HG03280 (cell line): ENCODE data around the gene FAM131A.

Experiments
- ATAC-seq: cut with Tn5 transposase; IDR thresholded peaks from one replicate; pipeline ENCODE4 v1.9.1; 2021; ENCODE audit warnings: mild to moderate bottlenecking, moderate library complexity; ENCODE audit not compliant: unreplicated experiment

The FAM131A gene

DNA sequence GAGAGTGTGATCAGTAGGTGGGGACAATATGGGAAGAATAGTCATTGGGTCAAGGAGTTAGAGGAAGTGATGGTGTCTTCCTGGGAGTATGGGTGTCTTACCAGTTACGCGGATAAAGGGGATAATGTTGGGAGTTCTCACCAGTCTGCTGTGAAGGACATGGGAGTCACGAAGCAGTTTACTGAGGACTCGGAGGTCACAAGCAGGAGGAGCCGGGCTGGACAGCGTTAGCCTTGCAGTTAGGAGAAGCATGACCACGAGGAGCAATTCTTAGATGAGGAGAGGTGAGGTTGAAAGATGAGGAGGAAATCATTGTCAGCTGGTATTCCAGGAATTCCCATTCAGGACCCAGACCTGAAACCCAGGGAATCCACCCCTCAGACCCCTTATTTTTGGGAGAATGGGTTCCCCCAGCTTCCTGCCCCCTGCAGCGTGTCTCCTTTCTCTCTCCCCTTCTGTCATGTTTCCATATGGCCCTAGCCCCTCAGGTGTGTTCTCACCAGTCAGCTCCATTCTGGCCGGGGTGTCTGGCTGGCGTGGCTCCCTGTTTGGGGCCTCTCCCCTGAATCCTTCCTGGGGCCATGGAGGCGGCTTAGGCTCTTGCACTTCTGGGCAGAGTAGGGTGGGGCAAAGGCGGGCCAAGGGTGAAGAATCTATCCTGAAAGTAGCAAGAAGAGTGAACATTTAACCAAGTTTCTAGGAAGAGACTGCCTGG, 38.5 kb downstream of the FAM131A start:
- ATAC-seq: no peak

DNA sequence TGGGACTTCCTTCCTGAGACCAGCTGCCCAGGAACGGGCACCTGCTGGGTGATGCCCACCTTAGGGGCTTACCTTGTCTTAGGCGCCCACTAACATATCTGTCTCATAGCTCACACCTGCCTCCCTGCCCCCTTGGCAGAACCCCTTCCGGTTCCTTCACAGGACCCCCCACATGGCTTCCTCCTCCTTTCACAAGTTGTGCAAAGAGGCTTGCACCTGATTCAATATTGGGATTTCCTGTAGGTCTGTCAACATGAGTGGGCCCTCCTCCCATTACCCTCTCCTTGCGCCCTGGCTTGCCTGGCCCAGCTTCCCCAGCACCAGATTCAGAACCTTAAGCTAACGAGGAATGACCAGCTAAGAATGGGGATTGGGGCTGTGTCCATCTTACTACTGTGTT, 40.0 kb downstream of the FAM131A start:
- ATAC-seq: no peak

GRCh38 chr3:184377882-184378445, 40.6 kb downstream of the FAM131A start, which contains the start of gene THPO:
TSS of gene THPO (minus strand) at chr3:184378207. CDS start at chr3:184376259, 1,948 bp downstream.
- ATAC-seq: no peak

- ATAC-seq: no peak
Observed at GRCh38 chr3:184378651-184379357, 41.4 kb downstream of the FAM131A start.

- no peak for ATAC-seq
Observed at GRCh38 chr3:184379358-184380184, 42.2 kb downstream of the FAM131A start, which contains the start of gene CHRD. TSS of gene CHRD (plus strand) at chr3:184380054. CDS start at chr3:184380319, 265 bp downstream.

GRCh38 chr3:184380185-184380626, 42.8 kb downstream of the FAM131A start:
- no peak for ATAC-seq

- ATAC-seq: no peak
Observed at GRCh38 chr3:184380627-184381260, 43.3 kb downstream of the FAM131A start.

DNA sequence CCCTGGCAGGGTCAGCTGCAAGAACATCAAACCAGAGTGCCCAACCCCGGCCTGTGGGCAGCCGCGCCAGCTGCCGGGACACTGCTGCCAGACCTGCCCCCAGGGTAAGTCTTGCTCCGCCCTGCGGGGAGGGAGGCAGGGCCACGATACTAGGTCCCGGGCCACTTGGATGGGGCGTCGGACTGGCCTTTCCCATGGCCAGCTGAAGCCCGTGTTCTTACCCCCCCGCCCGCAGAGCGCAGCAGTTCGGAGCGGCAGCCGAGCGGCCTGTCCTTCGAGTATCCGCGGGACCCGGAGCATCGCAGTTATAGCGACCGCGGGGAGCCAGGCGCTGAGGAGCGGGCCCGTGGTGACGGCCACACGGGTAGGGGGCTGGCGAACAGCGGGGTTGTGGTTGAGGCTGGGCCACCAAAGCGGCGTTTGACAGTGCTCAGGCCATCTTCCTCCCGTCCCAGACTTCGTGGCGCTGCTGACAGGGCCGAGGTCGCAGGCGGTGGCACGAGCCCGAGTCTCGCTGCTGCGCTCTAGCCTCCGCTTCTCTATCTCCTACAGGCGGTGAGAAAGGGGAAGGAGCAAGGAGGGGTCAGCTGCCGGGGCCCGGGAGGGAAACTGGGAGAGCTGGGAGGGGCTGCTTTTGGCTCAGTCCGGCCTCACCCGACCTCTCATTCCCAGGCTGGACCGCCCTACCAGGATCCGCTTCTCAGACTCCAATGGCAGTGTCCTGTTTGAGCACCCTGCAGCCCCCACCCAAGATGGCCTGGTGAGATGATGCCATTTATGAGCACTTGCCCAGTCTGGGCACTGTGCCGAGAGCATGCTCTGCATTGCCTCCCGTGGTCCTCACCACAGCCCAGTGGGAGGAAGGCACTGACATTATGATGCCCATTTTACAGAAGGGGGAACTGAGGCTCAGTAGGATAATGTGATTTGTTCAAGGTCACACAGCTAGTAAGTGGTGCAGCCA, 44.1 kb downstream of the FAM131A start:
- ATAC-seq: no peak

GRCh38 chr3:184382326-184383032, 45.1 kb downstream of the FAM131A start:
- ATAC-seq: no peak

- ATAC-seq: no peak
Observed at GRCh38 chr3:184383033-184383740, 45.8 kb downstream of the FAM131A start.

DNA sequence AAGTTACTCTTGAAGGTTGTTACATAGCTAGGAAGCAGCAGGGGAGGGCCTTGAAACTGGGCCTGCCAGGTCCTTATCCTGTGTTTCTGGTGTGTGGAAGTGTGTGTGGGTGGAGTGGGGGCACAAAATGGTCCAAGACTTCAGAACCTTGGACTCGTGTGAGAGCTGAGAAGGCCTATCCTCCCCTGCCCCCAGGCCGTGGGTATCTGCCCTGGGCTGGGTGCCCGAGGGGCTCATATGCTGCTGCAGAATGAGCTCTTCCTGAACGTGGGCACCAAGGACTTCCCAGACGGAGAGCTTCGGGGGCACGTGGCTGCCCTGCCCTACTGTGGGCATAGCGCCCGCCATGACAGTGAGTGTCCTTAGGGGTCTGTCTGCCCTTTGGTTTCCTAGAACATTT, 46.9 kb downstream of the FAM131A start:
- ATAC-seq: no peak

DNA sequence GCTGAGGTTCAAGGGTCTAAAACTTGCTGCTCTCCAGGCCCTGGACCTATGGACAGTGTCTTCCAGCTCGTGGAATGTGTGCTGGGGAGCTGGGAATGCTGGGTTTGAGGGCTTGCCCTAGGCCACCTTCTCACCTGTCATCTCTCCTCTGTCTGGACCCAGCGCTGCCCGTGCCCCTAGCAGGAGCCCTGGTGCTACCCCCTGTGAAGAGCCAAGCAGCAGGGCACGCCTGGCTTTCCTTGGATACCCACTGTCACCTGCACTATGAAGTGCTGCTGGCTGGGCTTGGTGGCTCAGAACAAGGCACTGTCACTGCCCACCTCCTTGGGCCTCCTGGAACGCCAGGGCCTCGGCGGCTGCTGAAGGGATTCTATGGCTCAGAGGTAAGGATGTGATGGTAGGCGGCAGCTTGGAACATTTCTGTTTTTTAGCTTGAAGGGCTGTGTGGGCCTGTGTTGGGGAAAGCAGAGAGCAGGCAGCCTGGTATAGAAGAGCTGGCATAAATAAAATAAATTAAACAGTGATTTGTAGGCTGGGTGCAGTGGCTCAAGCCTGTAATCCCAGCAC, 47.5 kb downstream of the FAM131A start:
- ATAC-seq: no peak

GRCh38 chr3:184386047-184386806, 48.8 kb downstream of the FAM131A start:
- ATAC-seq: no peak

GRCh38 chr3:184387174-184387714, 49.8 kb downstream of the FAM131A start:
- no peak for ATAC-seq

DNA sequence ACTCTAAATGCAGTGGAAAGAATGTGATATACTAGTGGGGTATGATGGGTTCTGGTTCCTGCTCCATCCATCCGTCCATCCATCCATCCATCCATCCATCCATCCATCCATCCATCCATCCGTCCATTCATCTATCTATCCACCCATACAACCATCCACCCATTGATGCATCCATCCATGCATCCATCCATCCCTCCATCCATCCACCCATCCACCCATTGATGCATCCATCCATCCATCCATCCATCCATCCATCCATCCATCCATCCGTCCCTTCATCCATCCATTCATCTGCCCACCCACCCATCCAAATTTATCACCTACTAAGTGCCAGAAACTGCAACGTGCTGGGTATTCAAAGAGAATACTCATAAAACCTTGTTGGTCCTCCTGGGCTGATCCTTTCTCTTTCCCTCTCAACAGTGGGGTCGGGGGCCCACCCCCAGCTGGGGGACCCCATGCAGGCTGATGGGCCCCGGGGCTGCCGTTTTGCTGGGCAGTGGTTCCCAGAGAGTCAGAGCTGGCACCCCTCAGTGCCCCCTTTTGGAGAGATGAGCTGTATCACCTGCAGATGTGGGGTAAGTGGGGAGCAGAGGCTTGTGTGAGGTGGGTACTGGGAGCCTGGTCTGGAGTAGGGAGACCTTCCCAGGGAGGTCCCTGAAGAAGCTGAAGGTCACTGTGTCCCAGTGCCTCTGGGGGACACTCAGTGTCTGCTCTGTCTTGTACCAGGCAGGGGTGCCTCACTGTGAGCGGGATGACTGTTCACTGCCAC, 51.0 kb downstream of the FAM131A start:
- no peak for ATAC-seq

DNA sequence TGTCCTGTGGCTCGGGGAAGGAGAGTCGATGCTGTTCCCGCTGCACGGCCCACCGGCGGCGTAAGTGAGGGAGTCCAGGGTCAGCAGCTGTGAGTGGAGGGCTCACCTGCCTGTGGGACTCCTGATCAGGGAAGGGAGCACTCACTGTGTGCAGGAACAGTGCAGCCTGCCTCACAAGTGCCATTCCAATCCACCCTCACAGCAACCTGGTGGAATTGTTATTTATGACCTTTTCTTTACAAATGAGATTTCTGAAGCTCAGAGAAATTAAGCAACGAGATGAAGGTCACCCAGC, 51.5 kb downstream of the FAM131A start:
- ATAC-seq: no peak
